K562 (cell line): ENCODE data around the gene GIGYF2. TPM values are rescaled to one million over a fixed set of nuclear protein-coding genes. Genes with fewer than 3 reads are reported as not detected.

Source experiments
- CCNT2 ChIP-seq: IDR thresholded peaks from 2 replicates; pipeline ENCODE4 v1.6.1; 2011; ENCODE audit warnings: borderline replicate concordance, low read depth, mild to moderate bottlenecking, moderate library complexity, mixed read lengths, low read length; ENCODE audit not compliant: insufficient read length; ENCODE audit errors: extremely low read depth
- DMBX1 ChIP-seq: fragments of 250-450 bp; sonication (Bioruptor Pico); IDR thresholded peaks from 2 replicates; pipeline ENCODE4 v1.8.0; 2022; ENCODE audit warnings: inconsistent platforms, mild to moderate bottlenecking, moderate library complexity, borderline replicate concordance
- FOXJ3 ChIP-seq: sonication (generic); formaldehyde crosslinking; IDR thresholded peaks from 2 replicates; pipeline ENCODE4 v1.4.0; 2020; ENCODE audit warnings: mild to moderate bottlenecking, missing genetic modification reagents
- HCFC1 ChIP-seq: IDR thresholded peaks from 2 replicates; pipeline ENCODE4 v1.6.1; 2012; ENCODE audit warnings: low read depth, low read length, improper control_type of control experiment
- PHB2 ChIP-seq: fragments of 450-650 bp; IDR thresholded peaks from 2 replicates; pipeline ENCODE4 v1.6.1; 2017; ENCODE audit warnings: low read depth
- TBL1XR1 ChIP-seq, 2 experiments: IDR thresholded peaks; 2 replicates each; pipeline ENCODE4 v1.6.1; 2012; ENCODE audit warnings: improper control_type of control experiment in 2 of 2, low read length in 2 of 2, mild to moderate bottlenecking in 1 of 2
- TCF7 ChIP-seq: sonication (generic); IDR thresholded peaks from 2 replicates; pipeline ENCODE4 v1.6.1; 2016; ENCODE audit warnings: antibody characterized with exemption, borderline replicate concordance
- TOE1 ChIP-seq, 2 experiments: fragments of 450-650 bp in 1 of 2; sonication (generic) in 1 of 2; formaldehyde crosslinking in 1 of 2; IDR thresholded peaks; 2 replicates each; pipeline versions ENCODE4 v1.7.1 to v1.8.0; 2016 to 2022; ENCODE audit warnings: borderline replicate concordance in 2 of 2, mild to moderate bottlenecking in 2 of 2, antibody characterized with exemption in 1 of 2, inconsistent platforms in 1 of 2, low read depth in 1 of 2, missing genetic modification reagents in 1 of 2, moderate library complexity in 1 of 2
- XRCC4 ChIP-seq: IDR thresholded peaks from one replicate; pipeline ENCODE4 v1.6.1; 2011; ENCODE audit not compliant: insufficient read depth, insufficient read length; ENCODE audit errors: extremely low read depth
- ZC3H8 ChIP-seq: fragments of 450-650 bp; IDR thresholded peaks from 2 replicates; pipeline ENCODE4 v1.6.1; 2017
- ZNF212 ChIP-seq: fragments of 450-650 bp; formaldehyde crosslinking; IDR thresholded peaks from 2 replicates; pipeline ENCODE4 v1.4.0; 2020; ENCODE audit warnings: mild to moderate bottlenecking
- ZNF507 ChIP-seq: conservative IDR thresholded peaks from 2 replicates; pipeline ENCODE4 v1.6.1; 2017; ENCODE audit warnings: missing genetic modification characterization, missing compliant biosample characterization
- ZNF551 ChIP-seq: fragments of 250-450 bp; sonication (Bioruptor Pico); IDR thresholded peaks from 2 replicates; pipeline ENCODE4 v1.5.0; 2021; ENCODE audit warnings: mild to moderate bottlenecking, moderate library complexity
- ZNF584 ChIP-seq: fragments of 200-800 bp; sonication (Bioruptor generic); IDR thresholded peaks from 2 replicates; pipeline ENCODE4 v1.6.1; 2016; ENCODE audit warnings: low read depth, mild to moderate bottlenecking, missing genetic modification characterization, missing compliant biosample characterization
- ZNF696 ChIP-seq: fragments of 250-450 bp; sonication (Bioruptor Pico); conservative IDR thresholded peaks from 2 replicates; pipeline ENCODE4 v1.4.0; 2020; ENCODE audit warnings: mild to moderate bottlenecking, moderate library complexity
- polyA plus RNA-seq, 8 experiments: library from polyadenylated mRNA; depleted of rRNA in 4 of 8; stranded (reverse) in 5 of 8; unstranded in 3 of 8; fragments of >200 nt; fragmentation: Nextera tagmentation in 2 of 8; fragmentation: Illumina TruSeq in 1 of 8; extraction: Ambion mirVana in 2 of 8; extraction: Trizol in 1 of 8; gene quantifications; 2 replicates each; pipeline versions ENCODE4 v1.2.1 to v1.2.3, GENCODE V29; 2011 to 2014; ENCODE audit warnings: inconsistent platforms in 1 of 8, missing spikeins in 1 of 8
- total RNA-seq, 7 experiments: library from RNA; depleted of rRNA in 6 of 7; stranded (reverse); fragments of >200 nt in 6 of 7; fragmentation: Illumina TruSeq in 2 of 7; extraction: Trizol in 2 of 7; gene quantifications; 2 replicates each; pipeline versions ENCODE4 v1.2.1 to v1.2.3, GENCODE V29; 2011 to 2021; ENCODE audit warnings: low replicate concordance in 1 of 7
- TF ChIP-seq, protein P1 (sequence below): sonication (generic); formaldehyde crosslinking; IDR thresholded peaks from 2 replicates; pipeline ENCODE4 v1.8.1; 2023; ENCODE audit warnings: mild to moderate bottlenecking, missing genetic modification reagents
- TF ChIP-seq, protein P2 (sequence below): IDR thresholded peaks from 2 replicates; pipeline ENCODE4 v1.6.1; 2011; ENCODE audit warnings: borderline replicate concordance, low read depth, mild to moderate bottlenecking, moderate library complexity, low read length; ENCODE audit not compliant: insufficient read depth, poor library complexity, severe bottlenecking
- TF ChIP-seq, protein P3 (sequence below): sonication (generic); formaldehyde crosslinking; IDR thresholded peaks from 2 replicates; pipeline ENCODE4 v1.8.0; 2022; ENCODE audit warnings: mild to moderate bottlenecking, missing genetic modification reagents, borderline replicate concordance
- TF ChIP-seq, protein P4 (sequence below), 3 experiments: fragments of 200-800 bp in 1 of 3; fragments of 250-450 bp in 1 of 3; fragments of 450-650 bp in 1 of 3; sonication (Bioruptor Pico) in 1 of 3; sonication (Bioruptor generic) in 1 of 3; formaldehyde crosslinking in 1 of 3; IDR thresholded peaks; 2 replicates each; pipeline versions ENCODE4 v1.6.1 to v1.8.0; 2016 to 2022; ENCODE audit warnings: mild to moderate bottlenecking in 2 of 3, missing genetic modification characterization in 2 of 3, missing compliant biosample characterization in 1 of 3, moderate library complexity in 1 of 3

GIGYF2 gene
- total and polyA plus RNA-seq, 9 of the 15 experiments (the other 6 are each of a cell fraction or from before 2014, with no cell fraction given): 12.7 to 52.7 (median 34.9) TPM

DNA sequence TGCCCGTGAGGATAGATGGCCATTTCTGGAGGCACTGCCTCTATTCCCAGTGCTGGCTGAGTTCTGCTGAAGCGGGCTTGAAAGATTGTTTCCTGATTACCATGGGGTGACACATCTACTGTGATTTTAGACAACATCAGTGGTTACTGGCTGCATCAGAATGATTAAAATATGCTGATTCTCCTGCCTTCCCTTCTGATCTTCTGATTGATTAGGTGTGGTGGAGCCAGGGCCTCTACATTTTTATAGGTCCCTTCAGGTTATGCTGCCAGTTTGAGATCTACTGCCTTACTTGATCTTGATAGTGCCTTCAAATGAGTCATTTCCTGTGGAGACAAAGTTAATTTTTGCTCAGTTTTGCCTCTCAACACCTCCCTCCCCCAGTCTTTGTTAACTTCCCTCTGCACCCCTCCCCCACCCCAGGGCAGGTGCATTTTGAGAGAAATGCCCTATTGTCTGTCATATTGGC, 141.3 kb downstream of the GIGYF2 start (continued):
- TF ChIP-seq ZNF551 (CRISPR knock-in tag) (no peak), ZNF696 (CRISPR knock-in tag) (no peak), XRCC4 (no peak), FOXJ3 (no peak), DMBX1 (CRISPR knock-in tag) (no peak), TCF7 (no peak), ZC3H8 (no peak), ZNF212 (no peak), TBL1XR1 (IDR thresholded peaks at IDR 0.05; ENCODE audit: low read length in 2 of 2) (0 out of 4 replicates have a peak, but pooled peaks of 1 of the 2 experiments have one; percentile 15), CCNT2 (peak; percentile 24), HCFC1 (no peak), ZNF584 (CRISPR knock-in tag) (no peak), PHB2 (no peak), TOE1 (IDR thresholded peaks at IDR 0.05; ENCODE audit: borderline replicate concordance) (no peak), TOE1 (CRISPR knock-in tag; IDR thresholded peaks at IDR 0.05; ENCODE audit: borderline replicate concordance, low read depth) (no peak), ZNF507 (tag) (no peak)
- TF ChIP-seq, protein P1, sequence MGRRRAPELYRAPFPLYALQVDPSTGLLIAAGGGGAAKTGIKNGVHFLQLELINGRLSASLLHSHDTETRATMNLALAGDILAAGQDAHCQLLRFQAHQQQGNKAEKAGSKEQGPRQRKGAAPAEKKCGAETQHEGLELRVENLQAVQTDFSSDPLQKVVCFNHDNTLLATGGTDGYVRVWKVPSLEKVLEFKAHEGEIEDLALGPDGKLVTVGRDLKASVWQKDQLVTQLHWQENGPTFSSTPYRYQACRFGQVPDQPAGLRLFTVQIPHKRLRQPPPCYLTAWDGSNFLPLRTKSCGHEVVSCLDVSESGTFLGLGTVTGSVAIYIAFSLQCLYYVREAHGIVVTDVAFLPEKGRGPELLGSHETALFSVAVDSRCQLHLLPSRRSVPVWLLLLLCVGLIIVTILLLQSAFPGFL (CRISPR knock-in tag): no peak
- TF ChIP-seq, protein P2, sequence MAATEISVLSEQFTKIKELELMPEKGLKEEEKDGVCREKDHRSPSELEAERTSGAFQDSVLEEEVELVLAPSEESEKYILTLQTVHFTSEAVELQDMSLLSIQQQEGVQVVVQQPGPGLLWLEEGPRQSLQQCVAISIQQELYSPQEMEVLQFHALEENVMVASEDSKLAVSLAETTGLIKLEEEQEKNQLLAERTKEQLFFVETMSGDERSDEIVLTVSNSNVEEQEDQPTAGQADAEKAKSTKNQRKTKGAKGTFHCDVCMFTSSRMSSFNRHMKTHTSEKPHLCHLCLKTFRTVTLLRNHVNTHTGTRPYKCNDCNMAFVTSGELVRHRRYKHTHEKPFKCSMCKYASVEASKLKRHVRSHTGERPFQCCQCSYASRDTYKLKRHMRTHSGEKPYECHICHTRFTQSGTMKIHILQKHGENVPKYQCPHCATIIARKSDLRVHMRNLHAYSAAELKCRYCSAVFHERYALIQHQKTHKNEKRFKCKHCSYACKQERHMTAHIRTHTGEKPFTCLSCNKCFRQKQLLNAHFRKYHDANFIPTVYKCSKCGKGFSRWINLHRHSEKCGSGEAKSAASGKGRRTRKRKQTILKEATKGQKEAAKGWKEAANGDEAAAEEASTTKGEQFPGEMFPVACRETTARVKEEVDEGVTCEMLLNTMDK: no peak
- TF ChIP-seq, protein P3, sequence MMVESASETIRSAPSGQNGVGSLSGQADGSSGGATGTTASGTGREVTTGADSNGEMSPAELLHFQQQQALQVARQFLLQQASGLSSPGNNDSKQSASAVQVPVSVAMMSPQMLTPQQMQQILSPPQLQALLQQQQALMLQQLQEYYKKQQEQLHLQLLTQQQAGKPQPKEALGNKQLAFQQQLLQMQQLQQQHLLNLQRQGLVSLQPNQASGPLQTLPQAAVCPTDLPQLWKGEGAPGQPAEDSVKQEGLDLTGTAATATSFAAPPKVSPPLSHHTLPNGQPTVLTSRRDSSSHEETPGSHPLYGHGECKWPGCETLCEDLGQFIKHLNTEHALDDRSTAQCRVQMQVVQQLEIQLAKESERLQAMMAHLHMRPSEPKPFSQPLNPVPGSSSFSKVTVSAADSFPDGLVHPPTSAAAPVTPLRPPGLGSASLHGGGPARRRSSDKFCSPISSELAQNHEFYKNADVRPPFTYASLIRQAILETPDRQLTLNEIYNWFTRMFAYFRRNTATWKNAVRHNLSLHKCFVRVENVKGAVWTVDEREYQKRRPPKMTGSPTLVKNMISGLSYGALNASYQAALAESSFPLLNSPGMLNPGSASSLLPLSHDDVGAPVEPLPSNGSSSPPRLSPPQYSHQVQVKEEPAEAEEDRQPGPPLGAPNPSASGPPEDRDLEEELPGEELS (CRISPR knock-in tag): no peak
- TF ChIP-seq, protein P4, sequence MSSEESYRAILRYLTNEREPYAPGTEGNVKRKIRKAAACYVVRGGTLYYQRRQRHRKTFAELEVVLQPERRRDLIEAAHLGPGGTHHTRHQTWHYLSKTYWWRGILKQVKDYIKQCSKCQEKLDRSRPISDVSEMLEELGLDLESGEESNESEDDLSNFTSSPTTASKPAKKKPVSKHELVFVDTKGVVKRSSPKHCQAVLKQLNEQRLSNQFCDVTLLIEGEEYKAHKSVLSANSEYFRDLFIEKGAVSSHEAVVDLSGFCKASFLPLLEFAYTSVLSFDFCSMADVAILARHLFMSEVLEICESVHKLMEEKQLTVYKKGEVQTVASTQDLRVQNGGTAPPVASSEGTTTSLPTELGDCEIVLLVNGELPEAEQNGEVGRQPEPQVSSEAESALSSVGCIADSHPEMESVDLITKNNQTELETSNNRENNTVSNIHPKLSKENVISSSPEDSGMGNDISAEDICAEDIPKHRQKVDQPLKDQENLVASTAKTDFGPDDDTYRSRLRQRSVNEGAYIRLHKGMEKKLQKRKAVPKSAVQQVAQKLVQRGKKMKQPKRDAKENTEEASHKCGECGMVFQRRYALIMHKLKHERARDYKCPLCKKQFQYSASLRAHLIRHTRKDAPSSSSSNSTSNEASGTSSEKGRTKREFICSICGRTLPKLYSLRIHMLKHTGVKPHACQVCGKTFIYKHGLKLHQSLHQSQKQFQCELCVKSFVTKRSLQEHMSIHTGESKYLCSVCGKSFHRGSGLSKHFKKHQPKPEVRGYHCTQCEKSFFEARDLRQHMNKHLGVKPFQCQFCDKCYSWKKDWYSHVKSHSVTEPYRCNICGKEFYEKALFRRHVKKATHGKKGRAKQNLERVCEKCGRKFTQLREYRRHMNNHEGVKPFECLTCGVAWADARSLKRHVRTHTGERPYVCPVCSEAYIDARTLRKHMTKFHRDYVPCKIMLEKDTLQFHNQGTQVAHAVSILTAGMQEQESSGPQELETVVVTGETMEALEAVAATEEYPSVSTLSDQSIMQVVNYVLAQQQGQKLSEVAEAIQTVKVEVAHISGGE (CRISPR knock-in tag; IDR thresholded peaks at IDR 0.05): no peak
